NCI-H2196 (cell line): ENCODE results near the gene DUSP9.

Experiments used
- DNase-seq: peaks from one replicate; lab custom pipeline; 2025; ENCODE audit not compliant: unreplicated experiment; lab: John Stamatoyannopoulos, UW

DUSP9 gene

DNA sequence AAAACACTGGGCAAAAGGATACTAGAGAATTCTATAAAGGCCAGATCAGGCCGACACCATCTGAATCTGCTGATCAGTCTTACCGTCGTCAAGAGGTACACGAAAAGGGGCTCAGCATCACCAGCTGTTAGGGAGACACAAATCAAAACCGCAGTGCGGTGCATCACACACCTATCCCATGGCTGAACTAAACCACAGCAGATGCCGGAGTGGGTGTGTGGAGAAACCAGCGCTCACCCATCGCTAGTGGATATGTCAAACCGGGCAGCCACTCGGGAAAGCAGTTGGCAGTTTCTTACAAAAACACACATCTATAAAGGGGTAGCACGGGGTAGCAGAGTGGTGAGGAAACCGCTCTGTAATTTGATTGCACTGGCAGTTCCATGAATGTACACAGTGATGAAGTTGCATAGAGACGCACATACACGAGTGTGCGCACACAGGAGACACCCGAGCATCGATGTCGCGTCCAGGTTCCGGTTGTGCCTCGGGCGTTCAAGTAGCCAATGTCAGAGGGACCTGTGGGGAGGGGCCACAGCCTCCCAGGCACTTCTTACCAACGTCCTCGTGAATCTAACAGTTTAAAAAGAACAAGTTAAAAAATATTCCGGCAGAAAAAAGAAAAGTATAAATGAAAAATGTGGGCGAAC is 24.9 kb upstream of the DUSP9 start:
- DNase-seq = no peak

DNA sequence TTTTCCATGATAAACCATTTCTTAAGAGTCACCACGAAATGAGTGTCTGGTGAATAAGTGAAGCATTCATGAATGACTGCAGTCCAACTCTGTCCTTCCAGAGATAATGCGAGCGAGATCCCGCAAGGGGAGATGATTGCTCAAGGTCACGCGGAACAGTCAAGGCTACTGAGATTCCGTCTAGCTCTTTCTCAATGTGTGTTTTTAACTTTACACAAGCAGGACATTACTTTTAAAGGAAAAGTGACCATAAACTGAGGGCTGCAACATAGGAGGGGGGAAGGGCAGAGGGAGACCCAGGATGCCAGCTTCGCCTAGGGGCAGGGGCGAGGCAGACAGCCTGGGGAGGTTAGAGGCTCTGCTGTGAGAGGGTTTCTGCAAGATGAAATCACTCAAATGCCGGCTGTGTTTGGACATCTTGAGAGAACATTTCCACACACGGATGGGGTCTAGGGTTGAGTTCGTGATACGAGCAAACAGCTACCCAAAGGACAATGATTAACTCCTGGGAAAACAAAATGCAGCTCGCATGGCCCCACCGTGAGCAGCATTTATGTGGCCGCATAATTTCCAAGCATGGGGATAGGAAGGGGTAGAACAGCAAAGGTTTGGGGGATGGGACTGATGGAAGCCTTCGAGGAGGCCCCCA is 24.2 kb upstream of the DUSP9 start:
- no peak for DNase-seq

DNA sequence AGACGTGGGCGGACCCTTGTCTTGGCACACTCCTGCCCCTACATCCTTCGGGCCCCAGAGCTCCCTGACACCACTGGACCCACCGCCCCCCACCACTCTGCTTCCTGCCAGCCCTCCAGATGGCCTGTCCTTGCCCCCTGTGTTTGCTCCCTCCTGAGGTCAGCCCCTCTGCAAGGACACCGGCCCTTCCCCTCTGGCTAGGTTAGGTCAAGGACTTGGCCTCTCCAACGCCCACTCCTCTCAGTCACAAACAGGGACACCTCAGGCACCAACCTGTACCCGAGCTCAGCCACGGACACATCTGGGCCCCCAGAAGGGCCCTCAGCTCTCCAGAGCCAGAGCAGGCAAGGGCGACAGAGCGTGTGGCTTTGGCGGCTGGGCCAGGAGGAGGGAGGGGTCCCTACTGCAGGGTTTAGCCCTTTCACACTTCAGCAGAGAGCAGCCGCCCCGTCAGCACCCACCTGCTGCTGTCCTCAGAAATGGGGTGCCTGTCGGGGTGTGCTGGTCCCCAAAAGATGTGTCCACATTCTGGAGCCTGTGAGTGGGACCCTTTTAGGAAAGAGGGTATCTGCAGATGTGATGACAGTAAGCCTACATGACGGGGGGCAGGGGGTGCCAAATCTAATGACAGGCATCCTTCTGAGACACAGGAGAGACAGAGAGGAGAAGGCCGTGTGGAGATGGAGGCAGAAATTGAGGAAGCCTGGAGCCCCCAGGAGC is 23.5 kb upstream of the DUSP9 start:
- DNase-seq = no peak

DNA sequence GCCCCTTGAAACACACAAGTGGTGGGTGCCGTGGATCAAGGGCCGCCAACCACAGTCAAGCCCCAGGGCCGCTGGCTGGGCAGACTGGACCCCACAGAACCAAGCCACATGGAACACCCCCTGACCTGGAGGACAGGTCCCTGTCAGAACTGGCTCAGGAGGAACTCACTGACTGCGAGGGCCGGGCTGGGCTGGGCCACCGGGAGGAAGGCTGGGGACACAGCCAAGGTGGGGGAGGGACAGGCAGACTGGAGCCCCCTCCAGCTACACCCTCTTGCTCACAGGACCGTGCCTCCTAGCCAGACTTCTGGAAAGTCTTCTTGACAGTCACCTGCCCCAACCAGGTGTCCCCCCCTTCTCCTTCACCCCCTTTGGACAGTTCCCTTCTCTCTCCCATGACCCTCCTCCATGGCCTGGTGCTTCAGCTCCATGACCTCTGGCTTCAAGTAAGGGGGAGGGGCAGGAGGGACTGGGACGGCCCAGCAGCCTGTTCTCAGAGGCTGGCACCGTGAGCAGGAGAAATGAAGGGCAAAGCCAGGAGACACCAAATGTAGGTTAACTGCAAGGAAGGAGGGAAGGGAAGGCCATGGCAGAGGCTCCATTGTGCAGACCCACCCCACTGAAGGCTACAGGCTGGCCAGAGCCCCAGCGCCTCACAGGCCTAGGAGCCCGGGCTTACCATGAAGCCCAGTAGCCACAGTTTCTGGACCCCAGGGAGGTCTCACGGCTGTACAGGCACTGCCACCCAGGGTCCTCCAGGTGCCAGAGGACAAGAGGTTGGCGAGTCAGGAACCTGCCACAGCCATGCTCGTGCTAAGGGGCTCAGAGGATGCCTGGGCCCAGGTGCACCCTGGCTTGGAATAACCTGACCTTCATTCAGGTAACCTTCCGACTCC is 22.6 kb upstream of the DUSP9 start:
- no peak for DNase-seq

DNA sequence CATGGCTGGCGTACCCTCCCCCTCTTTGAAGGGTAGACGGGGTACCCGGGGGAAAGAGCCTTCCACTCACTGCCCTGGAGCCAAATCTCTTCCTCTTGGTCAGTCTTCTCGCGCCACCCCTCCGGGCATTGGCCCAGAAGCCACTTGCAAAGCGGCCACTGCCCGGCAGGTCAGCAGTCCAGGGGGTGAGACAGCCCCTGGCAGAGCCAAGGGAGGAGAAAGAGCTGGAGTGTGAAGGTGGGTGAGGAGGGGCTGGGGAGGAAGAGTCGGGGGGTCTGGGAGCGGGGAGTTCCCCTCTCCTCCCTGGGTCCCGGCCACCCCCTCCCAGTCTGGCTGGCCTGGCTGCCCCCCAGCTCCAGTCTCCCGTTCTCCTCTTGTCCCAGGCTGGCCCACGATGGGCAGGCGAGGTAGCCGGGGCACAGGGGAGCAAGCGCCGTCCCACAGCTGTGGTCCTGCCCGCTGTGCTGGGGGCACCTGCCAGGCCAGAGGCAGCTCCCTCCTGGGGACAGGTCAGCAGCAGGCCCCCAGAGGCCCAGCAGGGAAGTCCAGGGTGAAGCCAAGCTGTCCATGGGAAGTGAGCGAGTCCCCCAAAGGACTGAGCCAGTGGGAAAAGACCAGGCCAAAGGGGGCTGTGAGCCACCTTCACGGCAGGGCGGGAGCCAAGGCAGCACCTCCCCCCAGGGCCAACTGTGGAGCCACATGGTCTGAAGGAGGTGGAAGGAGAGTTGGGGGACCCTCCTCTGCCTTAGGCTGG is 21.6 kb upstream of the DUSP9 start:
- DNase-seq = no peak

DNA sequence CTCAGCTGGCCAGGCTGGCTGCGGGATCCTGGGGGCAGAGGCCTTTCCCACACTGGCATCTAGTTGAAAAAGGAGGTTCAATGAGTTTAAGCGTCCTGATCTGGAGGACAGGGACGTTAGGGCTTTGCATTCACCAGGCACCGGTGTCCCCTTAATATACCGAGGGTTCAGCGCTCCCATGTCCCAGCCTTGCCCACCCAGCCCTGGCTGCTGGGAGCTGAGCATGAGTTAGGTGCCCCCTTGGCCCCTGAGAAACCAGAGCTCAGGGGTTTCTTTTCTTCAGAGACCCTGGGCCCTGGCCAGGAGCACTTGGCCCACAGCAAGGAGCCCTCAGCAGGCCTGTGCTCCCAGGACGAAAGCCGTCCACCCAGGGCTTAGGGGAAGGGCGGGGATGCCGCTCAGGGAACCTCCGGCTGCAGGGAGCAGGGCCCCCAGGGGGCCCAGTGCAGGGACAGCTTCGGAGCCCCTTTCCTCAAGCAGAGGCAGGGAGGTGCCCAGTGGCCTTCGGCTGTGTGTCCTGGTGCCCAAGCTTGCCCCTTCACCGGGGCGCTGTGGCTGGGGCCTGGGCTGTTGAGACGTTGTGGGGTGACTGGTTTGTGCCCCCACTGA is 20.9 kb upstream of the DUSP9 start:
- no peak for DNase-seq

DNA sequence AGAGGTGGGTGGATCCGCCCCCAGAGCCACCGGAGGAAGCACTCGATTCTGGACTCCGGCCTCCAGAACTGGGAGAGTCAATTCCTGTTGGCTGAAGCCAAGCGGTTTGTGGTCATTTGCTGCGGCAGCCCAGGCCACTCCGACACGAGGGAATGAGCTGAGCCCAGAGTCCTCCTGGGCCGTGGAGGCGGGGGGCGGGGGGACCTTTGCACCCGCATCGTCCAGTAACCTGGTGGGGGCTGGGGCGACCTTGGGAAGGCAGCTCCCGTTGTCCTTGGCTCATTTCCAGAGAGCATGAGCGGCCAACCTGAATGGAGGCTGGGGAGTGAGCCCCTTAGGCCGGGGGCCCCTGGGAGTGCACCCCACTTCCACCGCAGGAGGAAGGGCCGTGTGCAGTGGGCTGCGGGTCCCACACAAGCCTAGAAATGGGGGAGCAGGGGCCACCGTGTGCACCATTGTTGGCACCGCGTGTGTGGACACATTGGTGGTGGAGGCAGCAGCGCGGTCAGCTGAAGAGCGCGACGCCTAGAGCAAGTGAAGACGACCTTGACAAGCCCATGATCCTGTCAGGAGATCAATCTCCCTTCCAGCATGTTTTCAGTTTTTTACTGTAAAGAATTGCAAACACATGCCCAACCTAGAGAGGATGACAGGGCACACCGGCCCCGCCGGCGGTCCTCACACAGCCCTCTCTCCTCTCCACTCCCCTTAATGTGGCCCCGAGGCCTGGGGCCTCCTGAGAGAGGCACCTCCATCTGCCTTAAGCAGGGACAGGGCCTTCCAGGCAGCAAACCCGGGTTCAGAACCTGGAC is 19.9 kb upstream of the DUSP9 start:
- no peak for DNase-seq

DNA sequence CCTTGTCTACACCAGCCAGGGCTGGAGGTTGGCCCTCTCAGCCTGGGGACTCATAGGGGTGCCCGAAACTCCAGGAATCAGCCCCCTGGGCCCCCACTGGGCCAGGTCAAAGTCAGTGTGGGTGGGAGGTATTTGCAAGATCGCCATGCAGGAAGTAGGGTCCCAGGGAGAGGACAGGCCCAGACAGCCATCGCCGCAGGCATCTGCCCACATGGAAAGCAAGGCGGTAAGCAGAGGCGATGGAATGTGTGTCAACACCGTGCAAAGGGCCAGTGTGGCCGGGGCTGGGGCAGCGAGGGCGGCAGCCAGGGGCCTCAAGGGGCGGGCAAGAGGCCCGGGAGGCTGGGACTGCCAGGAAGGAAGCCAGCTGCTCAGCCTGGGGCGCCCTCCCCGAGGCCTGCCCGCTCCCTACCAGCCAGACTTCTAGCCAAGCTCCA is 19.3 kb upstream of the DUSP9 start:
- no peak for DNase-seq

DNA sequence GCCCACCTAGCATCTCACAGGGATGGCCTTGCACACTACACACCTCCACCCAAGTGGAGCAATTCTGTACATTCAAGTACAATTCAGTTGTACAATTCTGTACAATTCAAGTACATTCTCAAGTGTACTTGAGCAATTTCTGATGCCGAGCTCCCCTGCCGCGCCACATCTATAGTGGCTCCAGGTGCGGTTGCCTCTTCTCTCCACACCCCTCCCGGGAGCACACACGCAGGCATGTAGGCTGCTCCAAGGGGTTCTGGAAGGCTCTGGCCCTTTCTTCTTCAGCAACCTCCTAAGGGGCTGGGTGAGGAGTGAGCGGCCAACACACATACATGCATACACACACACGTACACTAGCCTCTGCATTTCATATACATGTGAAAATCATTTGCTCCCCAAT is 18.9 kb upstream of the DUSP9 start:
- DNase-seq = no peak

DNA sequence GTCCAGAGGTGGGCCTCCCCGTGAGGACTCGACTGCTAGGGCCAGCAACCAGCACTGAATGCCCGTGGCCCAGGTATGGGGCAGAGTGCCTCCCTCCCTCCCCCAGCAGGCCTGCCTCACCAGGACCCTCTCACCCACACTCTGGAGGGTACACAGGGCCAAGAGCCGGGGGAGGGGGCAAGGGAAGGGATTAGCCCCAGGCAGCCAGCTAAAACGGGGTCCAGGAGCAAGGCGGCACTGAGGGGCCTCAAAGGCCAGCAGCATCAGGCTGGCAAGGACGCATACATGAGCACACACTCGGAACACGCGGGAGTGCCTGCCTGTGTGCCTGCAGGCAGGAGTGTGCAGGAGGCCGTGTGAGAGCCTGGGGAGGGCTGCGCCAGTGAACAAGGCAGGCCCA is 18.3 kb upstream of the DUSP9 start:
- DNase-seq = no peak

DNA sequence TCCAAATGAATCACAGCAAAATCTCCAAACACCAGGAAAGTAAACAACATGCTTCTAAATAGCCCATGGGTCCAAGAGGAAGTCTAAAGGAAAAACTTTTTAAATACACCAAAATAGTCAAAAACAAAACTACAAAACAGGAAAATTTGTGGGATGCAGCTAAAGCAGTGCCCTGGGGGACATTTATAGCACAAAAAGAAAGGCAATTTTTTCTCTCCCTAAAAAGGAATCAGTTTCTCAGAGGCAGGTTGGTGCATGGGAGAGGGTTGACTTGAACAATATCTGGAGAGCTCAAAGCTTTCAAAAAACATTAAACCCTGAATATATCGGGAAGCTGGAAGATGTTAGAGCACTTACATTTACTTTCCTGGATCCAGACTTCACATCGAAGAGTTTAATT is 15.7 kb upstream of the DUSP9 start:
- no peak for DNase-seq

DNA sequence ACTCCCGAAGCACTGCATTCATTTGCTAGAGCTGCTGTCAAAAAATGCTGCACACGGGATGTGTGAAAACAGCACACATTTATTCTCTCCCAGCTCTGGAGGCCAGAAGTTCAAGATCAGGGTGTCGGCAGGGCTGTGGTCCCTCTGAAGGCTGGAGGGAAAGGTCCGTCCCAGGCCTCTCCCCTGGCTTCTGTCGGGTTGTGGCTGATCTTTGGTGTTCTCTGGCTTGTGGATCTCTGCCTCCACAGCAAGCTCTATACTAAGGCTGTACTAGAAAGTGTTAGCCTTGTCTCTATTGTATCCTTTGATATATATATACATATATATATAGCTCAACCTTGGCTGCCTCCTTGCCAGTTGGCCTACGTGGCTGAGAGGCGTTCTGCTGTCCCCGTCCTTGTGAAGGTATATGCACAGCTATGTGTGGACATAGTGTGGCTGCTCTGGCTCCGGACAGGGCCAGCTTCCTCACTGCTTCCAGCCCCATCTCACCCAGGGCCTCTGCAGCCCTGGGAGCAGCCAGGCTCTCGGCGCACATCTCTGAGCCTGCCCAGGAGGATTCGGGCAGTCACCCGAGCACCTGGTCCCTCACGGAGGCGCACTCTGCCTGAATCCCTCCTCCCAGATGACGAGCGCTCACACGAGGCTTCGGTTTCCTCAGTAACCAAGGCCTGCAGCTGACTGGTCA is 15.0 kb upstream of the DUSP9 start:
- DNase-seq = no peak

DNA sequence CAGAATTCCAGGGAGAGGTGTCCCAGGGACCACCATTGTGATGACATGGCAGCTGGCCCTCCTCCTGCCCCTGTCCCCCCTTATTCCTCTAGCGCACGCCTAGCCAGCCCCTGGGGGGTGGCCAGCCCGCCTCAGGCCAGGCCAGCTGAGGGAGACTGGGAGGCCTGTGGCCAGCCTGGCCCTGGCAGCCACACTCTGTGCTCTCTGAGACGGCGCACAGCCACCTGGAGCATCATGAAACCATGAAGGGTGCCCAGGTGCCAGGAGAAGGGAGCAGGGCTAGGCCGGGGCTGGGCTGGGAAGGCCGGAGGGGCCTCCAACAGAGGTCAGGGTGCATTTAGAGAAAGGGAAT is 14.4 kb upstream of the DUSP9 start:
- no peak for DNase-seq

DNA sequence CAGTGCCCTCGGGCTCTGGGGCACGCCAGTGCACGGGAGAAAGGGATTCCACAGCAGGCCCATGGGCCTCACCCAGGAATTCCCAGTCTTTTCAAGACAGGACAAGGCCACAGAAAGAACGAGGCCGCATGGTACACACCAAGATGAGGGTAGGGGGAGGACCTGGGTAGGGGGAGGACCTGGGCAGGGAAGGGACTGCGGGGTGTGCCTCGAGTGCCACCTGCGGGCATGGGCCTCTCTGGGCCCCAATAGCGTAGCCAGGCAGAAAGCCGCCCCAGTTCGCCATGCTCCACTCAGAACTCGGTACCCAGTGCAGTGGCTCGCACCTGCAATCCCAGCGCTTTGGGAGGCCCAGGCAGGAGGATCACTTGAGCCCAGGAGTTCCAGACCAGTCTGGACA is 14.0 kb upstream of the DUSP9 start:
- DNase-seq = no peak

DNA sequence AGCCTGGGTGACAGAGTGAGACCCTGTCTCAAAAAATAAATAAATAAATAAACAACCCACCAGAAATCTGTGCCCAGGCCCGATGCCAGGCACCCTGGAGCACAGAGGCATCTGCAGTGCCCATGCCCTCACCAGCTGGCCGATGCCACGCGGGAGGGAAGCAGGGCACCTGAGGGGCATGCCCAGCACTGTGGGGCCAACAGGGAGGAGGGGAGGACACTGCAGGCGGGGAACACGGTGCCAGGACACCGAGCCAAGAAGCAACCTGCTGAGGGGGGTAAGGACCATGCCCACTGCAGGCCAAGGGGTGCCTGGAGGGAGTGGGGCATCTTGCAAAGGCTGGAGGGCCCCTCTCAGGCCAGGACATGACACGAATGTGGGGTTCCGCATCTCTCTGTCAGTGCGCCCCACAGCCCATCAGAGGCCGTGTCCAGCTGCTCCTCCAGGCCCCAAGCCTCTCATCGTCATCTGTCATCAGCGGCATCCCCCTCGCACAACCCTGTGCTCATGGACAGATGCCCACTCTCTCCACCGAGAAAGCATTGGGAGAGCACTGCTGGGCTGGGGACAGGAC is 13.3 kb upstream of the DUSP9 start:
- no peak for DNase-seq

DNA sequence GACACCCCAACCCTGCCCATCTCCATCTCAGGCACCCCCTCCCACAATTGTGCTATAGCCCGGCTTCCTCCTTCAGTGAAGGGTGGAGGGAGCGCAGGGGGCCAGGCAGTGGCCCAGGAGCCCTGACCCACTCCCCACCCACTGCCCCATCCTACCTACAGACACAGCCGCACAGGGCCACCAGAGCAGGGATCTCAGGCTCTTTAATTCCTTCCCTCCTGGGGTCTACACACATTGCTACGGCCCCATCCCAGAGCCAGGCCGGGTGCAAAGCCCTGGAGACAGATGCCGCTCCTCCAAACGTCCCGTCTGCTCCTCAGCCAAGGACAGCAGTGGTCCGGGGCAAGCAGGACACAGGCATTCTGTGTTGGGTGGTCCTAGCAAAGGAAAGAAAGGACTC is 12.8 kb upstream of the DUSP9 start:
- no peak for DNase-seq

DNA sequence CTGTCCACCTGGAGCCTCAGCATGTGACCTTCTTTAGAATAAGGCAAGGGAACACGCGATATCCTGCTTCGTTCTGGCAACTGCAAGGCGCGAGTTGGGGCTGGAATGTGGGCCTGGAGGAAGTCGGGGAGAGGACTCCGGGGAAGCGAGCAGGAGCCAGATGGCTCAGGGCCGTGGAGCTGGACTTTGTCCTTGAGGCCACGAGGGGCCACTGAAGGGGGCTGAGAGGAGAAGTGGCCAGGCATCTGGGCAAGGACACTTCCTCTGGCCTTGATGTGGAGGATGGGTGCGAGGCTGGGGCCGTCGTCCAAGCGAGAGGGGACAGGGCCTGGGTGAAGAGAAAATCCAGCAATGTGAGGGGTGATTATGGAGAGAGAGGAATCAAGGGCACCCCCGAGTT is 12.2 kb upstream of the DUSP9 start:
- DNase-seq = no peak

DNA sequence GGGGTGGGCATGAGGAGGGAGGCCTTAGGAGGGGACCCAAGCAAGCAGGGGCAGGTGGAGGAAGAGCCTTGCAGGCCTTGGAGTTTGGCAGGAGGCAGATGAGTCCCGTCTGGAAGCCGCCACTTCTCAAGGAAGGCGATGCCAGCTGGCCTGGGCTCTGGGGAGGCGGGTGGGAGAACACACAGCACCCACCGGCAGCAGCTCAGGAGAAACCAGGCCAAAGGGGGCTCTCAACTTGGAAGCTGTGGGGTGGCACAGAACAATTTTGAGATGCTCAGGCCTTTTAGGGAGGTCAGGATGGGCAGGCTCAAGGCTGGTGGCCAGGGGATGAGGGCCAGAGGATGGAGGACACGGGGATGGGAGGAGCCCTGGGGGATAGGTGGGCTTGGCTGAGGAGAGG is 11.6 kb upstream of the DUSP9 start:
- no peak for DNase-seq
